ENCODE data around the gene CREB3L2.
"Not testable (repeated sequence)": the region's sequence is repeated elsewhere in the genome, so short reads cannot be mapped to it uniquely, and the experiment has no call there.

CREB3L2 gene

DNA sequence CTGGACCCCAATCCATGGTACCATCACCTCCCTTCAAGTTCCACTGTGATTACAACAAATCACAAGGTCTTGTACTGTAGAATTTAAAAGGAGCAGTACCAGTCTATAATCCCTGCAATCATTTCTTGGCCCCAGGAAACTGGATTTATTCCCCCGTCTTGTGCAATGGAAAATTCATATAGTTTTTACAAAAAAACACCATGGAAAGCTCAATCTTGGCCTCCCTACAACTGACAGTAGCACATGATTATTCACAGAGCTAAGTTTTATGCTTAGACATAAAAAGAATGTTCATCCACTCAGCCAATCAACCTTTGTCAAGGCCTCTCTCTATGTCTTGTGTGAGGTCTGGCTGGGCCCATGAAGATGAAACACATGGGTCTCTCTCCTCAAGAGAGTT lies 165.3 kb downstream of the CREB3L2 start:
- DNase-seq (ENCODE audit: low read depth): no peak

DNA sequence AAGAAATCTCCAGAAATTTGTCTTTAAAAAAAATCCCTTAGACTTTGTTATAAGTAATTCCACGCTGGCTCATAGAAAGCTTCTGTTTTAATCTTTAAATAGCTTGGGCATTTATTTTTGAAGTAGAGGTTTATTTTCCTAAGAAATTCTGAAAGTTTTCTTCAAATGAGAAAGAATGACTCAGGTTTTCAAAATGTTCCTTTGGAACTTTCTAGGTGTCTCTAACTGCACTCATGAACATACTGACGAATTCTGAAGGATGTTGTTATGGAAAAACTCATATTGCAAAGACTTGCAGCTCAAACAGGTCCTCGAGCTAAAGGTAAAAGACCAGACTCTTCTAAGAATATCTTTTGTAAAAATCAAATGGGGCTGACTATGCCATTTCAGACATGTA lies 165.8 kb downstream of the CREB3L2 start:
- DNase-seq (ENCODE audit: low read depth): no peak

DNA sequence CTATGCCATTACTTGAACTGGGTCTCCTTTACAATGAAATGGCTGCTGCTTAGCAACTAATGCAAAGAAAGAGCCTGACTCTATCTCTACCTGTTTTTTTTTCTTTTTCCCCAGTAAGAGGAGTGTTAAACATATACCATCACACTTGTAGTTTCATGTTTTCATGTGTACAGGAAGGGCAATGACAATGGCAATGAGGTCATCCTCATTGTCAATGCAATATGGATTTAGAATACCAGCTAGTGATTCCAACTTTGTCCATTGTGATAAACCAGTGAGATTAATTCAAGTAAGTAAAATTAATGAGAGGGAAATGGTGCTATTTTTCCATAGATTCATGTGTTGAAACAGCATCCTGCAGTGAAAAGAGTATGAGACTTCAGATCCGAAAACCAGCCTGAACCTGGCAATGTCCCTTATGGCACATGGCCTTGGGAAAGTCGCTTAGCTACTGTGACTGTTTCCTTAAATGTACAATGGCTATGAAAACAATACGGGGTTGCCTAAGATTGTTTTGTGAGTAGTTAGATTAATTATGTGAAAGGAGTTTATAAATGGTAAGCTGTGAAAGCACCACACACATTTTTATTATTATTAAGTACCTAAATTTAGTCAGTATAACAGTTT lies 166.3 kb downstream of the CREB3L2 start:
- DNase-seq (ENCODE audit: low read depth): no peak

DNA sequence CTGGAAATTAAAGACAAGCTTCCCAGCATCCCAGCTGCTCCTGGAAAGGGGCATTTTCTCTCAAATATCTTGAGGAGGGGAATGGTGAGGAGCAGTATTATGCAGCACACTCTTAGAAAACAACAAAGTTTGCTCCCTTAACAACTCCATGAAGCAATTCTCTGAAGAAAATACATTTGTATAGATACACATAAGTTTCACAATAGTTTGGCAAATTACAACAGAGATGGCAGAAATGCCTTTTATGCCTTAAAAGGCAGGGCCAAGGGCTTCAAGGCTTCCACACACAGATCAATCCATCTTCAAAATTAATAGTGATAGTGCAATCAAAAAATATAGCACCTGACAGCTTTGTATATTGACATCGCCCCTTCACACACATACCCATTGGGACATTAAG lies 167.3 kb downstream of the CREB3L2 start:
- DNase-seq (ENCODE audit: low read depth): no peak

GRCh38 chr7:137832990-137833389 lies 168.9 kb downstream of the CREB3L2 start:
- not testable (repeated sequence) for DNase-seq (ENCODE audit: low read depth)

DNA sequence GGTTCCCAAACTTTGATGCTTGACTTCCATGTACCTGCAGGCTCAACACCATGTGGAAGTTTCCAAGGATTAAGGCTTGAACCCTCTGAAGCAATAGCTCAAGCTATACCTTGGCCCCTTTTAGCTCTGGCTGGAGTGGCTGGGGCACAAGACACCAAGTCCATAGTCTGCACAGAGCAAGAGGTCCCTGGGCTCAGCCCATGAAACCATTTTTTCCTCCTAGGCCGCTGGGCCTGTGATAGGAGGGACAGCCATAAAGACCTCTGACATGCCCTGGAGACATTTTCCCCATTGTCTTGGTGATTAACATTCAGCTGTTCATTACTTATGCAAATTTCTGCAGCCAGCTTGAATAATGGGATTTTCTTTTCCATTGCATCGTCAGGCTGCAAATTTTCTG lies 169.5 kb downstream of the CREB3L2 start:
- no peak for DNase-seq (ENCODE audit: low read depth)

DNA sequence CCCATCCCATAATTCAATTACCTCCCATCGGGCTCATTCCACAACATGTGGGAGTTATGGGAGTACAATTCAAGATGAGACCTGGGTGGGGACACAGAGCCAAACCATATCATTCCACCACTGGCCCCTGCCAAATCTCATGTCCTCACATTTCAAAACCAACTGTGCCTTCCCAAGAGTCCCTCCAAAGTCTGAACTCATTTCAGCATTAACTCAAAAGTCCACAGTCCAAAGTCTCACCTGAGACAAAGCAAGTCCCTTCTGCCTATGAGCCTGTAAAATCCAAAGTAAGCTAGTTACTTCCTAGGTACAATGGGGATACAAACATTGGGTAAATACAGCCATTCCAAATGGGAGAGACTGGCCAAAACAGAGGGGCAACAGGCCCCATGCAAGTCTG lies 170.3 kb downstream of the CREB3L2 start:
- not testable (repeated sequence) for DNase-seq (ENCODE audit: low read depth)

GRCh38 chr7:137829337-137829992 lies 172.4 kb downstream of the CREB3L2 start:
- no peak for DNase-seq (ENCODE audit: low read depth)

DNA sequence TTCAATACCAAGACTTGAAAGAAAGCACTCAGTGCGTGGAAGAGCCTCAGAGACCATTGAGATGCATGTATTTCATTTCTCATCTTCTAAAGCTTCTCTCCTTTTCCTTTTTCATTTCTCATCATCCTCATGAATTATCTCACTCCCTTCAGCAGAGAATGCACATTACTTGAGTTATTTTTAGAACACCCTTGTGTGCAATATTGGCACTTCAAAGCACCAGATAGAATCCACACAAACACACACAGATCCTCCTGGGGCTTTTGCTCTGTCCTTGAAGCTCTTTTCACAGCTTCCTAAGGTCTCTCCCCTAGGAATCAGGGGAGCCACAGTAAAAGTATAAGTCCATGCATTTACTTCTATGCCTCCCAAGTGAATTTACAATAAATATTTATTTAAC lies 173.4 kb downstream of the CREB3L2 start:
- DNase-seq (ENCODE audit: low read depth): no peak

DNA sequence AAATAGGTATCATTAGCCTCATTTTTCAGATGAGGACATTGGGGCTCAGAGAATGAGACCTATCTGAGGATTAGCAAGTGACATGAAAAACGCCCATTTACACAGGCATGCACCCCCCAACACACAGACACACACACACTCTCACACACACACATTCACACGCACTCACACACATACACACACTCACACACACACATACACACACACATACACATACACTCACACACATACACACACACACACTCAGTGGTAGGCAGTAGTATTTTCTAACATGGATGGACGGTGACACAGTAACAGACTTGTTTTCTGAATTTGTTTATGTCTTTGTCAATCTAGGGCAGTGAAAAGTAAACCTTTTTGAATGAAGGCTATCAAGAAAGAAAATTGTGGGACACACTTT lies 176.4 kb downstream of the CREB3L2 start:
- DNase-seq (ENCODE audit: low read depth): no peak

All from activated T-cell treated with anti-CD3 and anti-CD28 coated beads for 24 hours (primary cell).